Measurements from ENCODE around the gene ETFA.

The ETFA gene

GRCh38 chr15:76311100-76311953, at the start of gene ETFA:
Gene ETFA (minus strand): TSS chr15:76311469. CDS start chr15:76311388, 81 bp downstream.
- peak; percentile 74 to 78 for DNase-seq (ENCODE audit: low read depth in 1 of 2, low spot score in 1 of 2)

GRCh38 chr15:76360416-76360815, 49.1 kb upstream of the ETFA start:
- DNase-seq (ENCODE audit: low read depth in 1 of 2, low spot score in 1 of 2), result no peak

- no peak for DNase-seq (ENCODE audit: low read depth in 1 of 2, low spot score in 1 of 2)
Observed at GRCh38 chr15:76359152-76359551, 47.9 kb upstream of the ETFA start.

- DNase-seq (ENCODE audit: low read depth in 1 of 2, low spot score in 1 of 2), result no peak
Observed at GRCh38 chr15:76358453-76358852, 47.2 kb upstream of the ETFA start.

- no peak for DNase-seq (ENCODE audit: low read depth in 1 of 2, low spot score in 1 of 2)
Observed at GRCh38 chr15:76354823-76355440, 43.7 kb upstream of the ETFA start.

- DNase-seq (ENCODE audit: low read depth in 1 of 2, low spot score in 1 of 2), result no peak
Observed at GRCh38 chr15:76353903-76354302, 42.6 kb upstream of the ETFA start.

- no peak for DNase-seq (ENCODE audit: low read depth in 1 of 2, low spot score in 1 of 2)
Observed at GRCh38 chr15:76353023-76353577, 41.8 kb upstream of the ETFA start.

GRCh38 chr15:76349301-76350070, 38.2 kb upstream of the ETFA start:
- DNase-seq (ENCODE audit: low read depth in 1 of 2, low spot score in 1 of 2), result no peak

GRCh38 chr15:76347482-76348055, 36.3 kb upstream of the ETFA start:
- no peak for DNase-seq (ENCODE audit: low read depth in 1 of 2, low spot score in 1 of 2)

GRCh38 chr15:76346669-76347481, 35.6 kb upstream of the ETFA start:
- DNase-seq (ENCODE audit: low read depth in 1 of 2, low spot score in 1 of 2), result no peak

GRCh38 chr15:76345880-76346668, 34.8 kb upstream of the ETFA start:
- DNase-seq (ENCODE audit: low read depth in 1 of 2, low spot score in 1 of 2), result no peak

GRCh38 chr15:76345583-76345879, 34.3 kb upstream of the ETFA start:
- DNase-seq (ENCODE audit: low read depth in 1 of 2, low spot score in 1 of 2), result no peak

- no peak for DNase-seq (ENCODE audit: low read depth in 1 of 2, low spot score in 1 of 2)
Observed at GRCh38 chr15:76344893-76345582, 33.8 kb upstream of the ETFA start.

GRCh38 chr15:76343313-76343996, 32.2 kb upstream of the ETFA start:
- DNase-seq (ENCODE audit: low read depth in 1 of 2, low spot score in 1 of 2), result no peak

GRCh38 chr15:76342382-76343201, 31.3 kb upstream of the ETFA start:
- no peak for DNase-seq (ENCODE audit: low read depth in 1 of 2, low spot score in 1 of 2)

- no peak for DNase-seq (ENCODE audit: low read depth in 1 of 2, low spot score in 1 of 2)
Observed at GRCh38 chr15:76342058-76342381, 30.8 kb upstream of the ETFA start.

GRCh38 chr15:76341366-76342057, 30.2 kb upstream of the ETFA start:
- DNase-seq (ENCODE audit: low read depth in 1 of 2, low spot score in 1 of 2), result no peak
